NCI-H510A treated with DMSO at 0.1 percent for 48 hours (cell line): Measurements from ENCODE around the gene CPLANE2.
A peak's percentile ranks its signal among the peaks of the same experiment; 100 is the strongest.
"Not testable (repeated sequence)": the region's sequence is repeated elsewhere in the genome, so short reads cannot be mapped to it uniquely, and the experiment has no call there.

Experiments used
- DNase-seq: peaks from one replicate; lab custom pipeline; 2025; lab: John Stamatoyannopoulos, UW

CPLANE2 gene

GRCh38 chr1:16248603-16249516 is 11.9 kb upstream of the CPLANE2 start:
- peak; percentile 100 for DNase-seq

GRCh38 chr1:16248007-16248436 is 11.0 kb upstream of the CPLANE2 start:
- no peak for DNase-seq

- no peak for DNase-seq
Measured at GRCh38 chr1:16247441-16247840, 10.5 kb upstream of the CPLANE2 start.

DNA sequence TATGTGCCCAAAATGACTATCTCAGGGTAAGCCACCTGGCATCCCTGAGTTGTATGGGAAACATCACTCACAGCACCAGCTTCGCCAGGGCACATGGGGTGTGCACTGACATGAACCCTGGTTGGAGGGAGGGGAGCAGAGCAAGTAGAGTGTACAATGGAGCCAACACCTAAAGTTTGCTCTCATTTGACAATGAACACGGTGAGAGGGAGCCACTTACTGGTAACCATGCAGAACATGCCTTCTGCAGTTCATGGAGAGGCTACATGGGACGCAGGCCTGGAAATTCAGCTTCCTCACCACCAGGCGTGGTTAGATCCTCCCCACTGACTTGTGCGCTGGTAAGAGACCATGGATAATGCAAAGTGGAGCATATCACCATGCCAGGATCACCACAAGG is 10.0 kb upstream of the CPLANE2 start:
- peak; percentile 60 for DNase-seq

DNA sequence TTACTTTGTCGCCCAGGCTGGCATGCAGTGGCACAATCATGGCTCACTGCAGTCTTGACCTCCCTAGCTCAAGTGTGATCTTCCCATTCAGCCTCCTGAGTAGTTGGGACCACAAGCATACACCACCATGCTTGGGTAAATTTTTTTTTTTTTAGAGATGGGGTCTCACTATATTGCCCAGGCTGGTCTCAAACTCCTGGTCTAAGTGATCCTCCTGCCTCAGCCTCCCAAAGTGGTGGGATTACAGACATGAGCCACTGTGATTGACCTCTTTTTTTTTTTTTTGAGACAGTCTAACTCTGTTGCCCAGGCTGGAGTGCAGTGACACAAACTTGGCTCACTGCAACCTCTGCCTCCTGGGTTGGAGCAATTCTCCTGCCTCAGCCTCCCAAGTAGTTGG is 9.3 kb upstream of the CPLANE2 start:
- DNase-seq, result not testable (repeated sequence)

GRCh38 chr1:16245476-16246196 is 8.7 kb upstream of the CPLANE2 start:
- no peak for DNase-seq

- DNase-seq, result no peak
Measured at GRCh38 chr1:16244650-16245285, 7.8 kb upstream of the CPLANE2 start.

DNA sequence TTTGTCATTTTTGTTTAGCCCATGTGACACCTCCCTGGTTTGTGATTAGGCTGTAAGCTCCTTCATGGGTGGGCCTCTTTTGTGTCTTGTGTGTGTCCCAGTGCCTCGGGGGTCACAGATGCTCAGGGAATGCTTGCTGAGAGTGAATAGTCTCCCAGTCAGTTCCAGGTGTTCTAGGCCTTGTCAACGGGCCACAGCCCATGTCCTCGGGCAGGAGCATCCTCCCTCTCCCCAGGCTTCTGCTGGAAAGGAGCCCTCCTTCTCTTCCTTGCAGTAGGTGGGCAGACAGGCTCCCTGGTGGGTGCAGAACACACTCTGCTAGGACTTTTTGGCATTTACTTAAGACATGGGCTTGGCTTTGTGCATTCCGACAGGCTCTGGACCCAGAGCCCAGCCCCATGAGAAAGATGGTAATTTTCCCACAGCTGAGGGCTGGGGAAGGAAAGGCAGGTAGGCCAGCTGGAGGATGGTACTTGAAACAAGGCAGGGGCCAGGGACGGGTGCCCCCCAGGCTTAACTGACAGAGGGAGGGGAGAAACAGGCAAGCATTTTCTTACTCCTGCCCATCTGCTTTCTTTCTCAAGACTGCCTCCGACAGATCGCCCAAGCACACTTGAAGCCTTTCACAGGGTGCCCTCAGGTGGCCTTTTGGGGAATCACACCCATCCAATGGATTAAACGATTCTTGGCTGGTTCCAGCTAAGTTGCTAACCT is 7.1 kb upstream of the CPLANE2 start:
- DNase-seq, result peak; percentile 97

- DNase-seq, result no peak
Measured at GRCh38 chr1:16243215-16243610, 6.2 kb upstream of the CPLANE2 start.

DNA sequence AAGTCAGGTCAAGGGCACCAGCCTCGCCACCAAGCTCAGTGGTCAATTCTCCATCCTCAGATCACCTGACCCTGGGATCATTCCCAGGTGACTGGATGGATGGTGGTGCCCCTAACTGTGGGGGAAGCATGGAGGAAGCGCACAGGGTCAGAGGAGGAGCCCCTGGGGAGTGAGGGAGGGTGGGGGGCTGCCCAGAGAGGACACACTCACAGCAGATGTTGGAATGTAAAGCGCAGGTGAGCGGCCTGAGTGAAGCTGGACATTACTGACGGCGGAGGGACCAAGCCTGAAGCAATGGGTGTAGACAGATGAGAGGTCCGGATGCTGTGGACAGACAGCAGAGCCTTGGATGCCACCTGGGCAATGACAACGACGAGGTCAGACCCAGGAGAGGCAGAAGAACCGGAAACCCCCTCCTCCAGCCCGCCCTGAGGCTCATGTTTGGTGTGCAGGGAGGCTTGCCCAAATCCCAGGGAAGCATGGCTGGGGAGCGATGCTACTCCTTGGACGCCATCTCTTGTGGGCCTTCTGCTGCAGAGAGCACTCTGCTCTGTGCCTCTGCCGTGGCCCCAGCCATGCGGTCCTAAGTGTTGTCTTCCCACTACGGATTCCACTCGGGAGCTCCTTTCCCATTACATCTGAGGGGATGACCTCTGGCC is 5.7 kb upstream of the CPLANE2 start:
- no peak for DNase-seq

- peak; percentile 49 for DNase-seq
Measured at GRCh38 chr1:16241221-16241708, 4.3 kb upstream of the CPLANE2 start.

DNA sequence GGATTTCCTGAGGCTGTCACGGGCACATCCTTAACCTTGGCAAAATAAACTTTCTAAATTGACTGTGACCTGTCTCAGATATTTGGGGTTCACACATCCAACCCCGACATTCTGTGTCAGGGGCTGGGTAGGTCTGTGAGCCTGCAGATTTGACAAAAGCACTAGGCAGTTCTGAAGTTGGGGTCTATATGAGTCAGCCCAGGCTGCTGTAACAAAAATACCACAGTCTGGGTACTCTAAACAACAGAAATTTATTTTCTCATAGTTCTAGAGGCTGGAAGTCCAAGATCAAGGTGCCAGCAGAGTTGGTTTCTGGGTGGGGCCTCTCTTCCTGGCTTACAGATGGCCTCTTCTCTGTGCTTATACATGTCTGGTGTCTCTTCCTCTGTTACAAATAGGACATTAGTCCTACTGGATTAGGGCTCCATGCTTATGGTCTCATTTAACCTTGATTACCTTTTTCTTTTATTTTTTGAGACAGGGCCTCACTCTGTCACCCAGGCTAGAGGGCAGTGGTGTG is 3.0 kb upstream of the CPLANE2 start:
- DNase-seq, result no peak

DNA sequence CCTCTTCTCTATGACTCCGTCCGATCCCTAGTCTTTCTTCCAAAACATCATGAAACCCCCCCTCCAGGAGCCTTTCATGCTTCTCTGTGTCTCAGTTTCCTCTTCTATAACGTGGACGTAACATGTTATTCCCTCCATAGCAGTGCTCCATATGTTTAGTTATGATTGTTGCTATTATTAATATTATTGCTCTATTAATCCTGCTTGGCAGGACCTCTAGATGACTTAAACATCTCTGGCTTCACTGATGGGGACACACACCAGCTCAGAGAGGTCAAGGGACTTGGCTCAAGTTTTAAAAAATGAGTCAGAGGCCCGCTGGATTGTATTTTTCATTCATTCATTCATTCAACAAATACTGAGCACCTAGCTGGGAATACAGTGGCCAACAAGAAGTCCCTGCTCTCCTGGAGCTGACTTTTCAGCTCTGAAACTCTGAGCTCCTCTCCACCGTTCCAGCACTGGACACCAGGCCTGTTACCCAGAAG is 404 bp upstream of the CPLANE2 start:
- no peak for DNase-seq

GRCh38 chr1:16235944-16236510 is 956 bp downstream of the CPLANE2 start:
- peak; percentile 99 for DNase-seq

DNA sequence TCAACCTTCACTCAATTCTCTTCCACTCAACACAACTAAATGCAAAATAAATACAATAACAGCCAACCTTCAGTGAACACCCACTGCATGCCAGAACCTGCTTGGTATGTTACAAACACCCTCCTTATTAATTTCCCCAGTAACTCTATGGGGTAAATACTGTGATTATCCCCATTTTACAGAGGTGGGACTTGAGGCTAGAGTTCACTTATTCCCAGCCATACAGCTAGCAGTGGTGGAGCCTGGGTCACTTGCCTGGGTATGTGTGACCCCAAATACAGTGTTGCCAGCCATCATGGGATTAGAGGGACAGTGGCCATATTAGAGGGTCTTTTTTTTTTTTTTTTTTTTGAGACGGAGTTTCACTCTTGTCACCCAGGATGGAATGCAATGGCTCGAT is 1.6 kb downstream of the CPLANE2 start:
- DNase-seq, result no peak

- no peak for DNase-seq
Measured at GRCh38 chr1:16233431-16233830, 3.6 kb downstream of the CPLANE2 start.

DNA sequence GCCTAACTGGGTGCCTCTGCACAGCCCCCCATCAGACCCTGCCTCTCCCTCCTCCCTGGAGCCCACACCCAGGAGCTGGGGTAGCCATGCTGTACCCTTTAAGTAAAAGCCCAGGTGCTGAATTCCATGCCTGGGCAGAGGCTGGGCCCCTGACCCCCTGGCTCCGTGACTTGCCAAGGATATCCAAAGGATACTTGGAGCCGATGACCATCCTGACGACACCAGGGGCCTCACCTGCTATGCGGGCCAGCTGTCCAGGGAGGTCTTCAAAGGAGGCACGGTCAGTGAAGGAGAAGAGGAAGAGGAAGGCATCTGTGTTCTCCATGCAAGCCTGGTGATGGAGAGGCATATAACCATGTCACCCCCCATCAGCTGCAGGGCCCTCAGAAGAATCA is 4.7 kb downstream of the CPLANE2 start:
- DNase-seq, result no peak

GRCh38 chr1:16231331-16232315 is 5.4 kb downstream of the CPLANE2 start:
- DNase-seq, result no peak

DNA sequence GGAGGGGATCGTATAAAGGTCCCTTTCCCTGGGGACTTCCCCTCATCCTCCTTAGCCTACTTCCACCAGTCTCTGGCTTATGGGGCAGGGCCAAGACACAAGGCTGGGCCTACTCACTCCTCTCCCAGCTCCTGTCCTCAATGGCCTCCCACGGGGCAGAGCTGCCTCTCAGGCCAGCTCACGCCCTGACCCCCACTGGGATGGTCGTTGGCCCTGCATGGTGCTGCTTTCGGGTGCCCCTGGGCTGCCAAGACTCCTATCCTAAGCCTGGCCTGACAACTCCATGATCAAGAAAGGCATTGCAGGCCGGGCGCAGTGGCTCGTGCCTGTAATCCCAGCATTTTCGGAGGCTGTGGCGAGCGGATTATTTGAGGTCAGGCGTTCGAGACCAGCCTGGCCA is 6.2 kb downstream of the CPLANE2 start:
- no peak for DNase-seq
